ENCODE measurements around the gene FBXO41.

- no peak for TF ChIP-seq CTCF (IDR thresholded peaks at IDR 0.05; ENCODE audit: poor library complexity, severe bottlenecking)
- TF ChIP-seq EP300 (conservative IDR thresholded peaks at IDR 0.05; ENCODE audit: poor library complexity, severe bottlenecking), result no peak
- no peak for TF ChIP-seq POLR2AphosphoS5 (IDR thresholded peaks at IDR 0.05)
Measured at GRCh38 chr2:73284296-73285158, at the start of gene FBXO41.

All from neural cell (in vitro differentiated cells).